ENCODE data around the gene CCDC92. TPM values are rescaled to one million over a fixed set of nuclear protein-coding genes. Genes with fewer than 3 reads are reported as not detected.

The CCDC92 gene
- total RNA-seq, 1 donor, result 8.2 TPM

DNA sequence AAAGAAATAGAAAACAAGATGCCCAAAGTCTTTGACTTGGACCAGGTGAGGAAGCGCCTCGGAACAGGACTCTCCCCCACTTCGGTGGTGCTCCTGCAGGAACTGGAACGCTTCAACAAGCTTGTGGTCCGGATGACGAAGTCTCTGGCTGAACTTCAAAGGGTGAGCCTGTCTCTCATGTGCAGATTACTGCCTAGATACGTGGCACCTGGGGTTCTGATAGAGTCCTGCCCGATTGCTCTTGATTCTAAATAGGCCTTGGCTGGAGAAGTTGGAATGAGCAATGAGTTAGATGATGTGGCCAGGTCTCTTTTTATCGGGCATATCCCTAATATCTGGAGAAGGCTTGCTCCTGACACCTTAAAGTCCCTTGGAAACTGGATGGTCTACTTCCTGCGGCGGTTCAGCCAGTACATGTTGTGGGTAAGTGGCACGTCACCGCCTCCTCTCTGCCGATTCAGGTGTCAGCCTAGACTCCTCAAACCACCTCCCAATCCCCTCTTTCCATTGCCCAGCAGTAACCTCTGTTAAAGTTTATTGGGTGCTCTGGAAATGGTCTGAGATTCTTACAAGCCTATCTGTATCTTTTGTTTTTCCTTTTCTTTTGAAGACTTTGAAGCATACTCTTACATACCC is 40.8 kb downstream of the CCDC92 start:
- no peak for DNase-seq (ENCODE audit: low read depth)
- no peak overlapping the region for H3K4me3 ChIP-seq (ENCODE audit: low read depth, low read length)
- TF ChIP-seq, protein P1, sequence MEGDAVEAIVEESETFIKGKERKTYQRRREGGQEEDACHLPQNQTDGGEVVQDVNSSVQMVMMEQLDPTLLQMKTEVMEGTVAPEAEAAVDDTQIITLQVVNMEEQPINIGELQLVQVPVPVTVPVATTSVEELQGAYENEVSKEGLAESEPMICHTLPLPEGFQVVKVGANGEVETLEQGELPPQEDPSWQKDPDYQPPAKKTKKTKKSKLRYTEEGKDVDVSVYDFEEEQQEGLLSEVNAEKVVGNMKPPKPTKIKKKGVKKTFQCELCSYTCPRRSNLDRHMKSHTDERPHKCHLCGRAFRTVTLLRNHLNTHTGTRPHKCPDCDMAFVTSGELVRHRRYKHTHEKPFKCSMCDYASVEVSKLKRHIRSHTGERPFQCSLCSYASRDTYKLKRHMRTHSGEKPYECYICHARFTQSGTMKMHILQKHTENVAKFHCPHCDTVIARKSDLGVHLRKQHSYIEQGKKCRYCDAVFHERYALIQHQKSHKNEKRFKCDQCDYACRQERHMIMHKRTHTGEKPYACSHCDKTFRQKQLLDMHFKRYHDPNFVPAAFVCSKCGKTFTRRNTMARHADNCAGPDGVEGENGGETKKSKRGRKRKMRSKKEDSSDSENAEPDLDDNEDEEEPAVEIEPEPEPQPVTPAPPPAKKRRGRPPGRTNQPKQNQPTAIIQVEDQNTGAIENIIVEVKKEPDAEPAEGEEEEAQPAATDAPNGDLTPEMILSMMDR (IDR thresholded peaks at IDR 0.05; ENCODE audit: insufficient read depth, low read depth, low read length), result no peak

DNA sequence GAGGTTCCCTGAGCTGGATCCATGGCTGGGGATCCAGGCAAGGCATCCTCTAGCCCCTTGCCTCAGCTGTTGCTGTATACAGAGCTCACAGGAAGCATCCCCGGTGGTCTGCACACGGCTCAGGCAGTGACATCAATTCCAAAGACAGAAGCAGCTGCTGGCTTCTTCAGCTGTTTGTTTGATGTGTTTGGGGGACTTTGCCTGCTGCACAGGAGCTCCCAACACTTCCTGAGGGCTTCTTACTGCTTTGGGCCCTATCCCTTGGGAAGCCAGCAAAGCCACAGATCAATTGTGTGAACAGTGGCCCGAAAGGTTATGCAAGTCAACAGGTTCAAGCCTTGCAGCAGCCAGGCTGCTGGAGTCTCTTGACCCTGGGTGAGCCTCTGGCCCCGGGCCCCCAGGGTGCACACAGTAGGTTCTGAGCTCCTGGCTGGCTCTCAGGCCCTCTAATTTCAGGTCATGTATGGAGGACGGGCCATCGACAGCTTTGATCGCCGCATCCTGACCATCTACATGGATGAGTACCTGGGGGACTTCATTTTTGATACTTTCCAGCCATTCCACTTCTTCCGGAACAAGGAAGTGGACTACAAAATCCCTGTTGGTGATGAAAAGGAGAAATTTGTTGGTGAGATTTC is 42.6 kb downstream of the CCDC92 start:
- H3K4me3 ChIP-seq (ENCODE audit: low read depth, low read length), result no peak overlapping the region
- TF ChIP-seq, protein P1 (IDR thresholded peaks at IDR 0.05; ENCODE audit: insufficient read depth, low read depth, low read length), result no peak
- no peak for DNase-seq (ENCODE audit: low read depth)

DNA sequence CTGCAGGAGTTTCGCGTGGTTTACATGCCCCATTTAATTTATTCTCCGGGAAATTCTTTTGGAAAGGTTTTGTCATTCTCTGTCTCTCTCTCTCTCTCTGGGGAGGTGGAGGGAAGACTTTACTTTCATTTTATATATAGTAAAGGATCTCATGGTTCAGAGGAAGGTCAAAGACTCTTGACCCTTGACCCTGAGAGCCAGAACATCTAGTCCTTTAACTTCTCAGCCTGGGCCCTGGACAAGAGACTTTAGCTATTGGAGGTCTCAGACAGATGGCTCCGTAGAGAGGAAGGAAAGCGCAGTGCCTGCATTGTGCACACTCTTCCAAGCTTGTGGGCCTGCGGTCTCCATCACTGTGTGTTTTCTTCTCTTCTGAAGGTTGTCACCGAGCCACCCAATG is 43.7 kb downstream of the CCDC92 start:
- TF ChIP-seq, protein P1 (IDR thresholded peaks at IDR 0.05; ENCODE audit: insufficient read depth, low read depth, low read length), result no peak
- no peak for DNase-seq (ENCODE audit: low read depth)
- no peak overlapping the region for H3K4me3 ChIP-seq (ENCODE audit: low read depth, low read length)

DNA sequence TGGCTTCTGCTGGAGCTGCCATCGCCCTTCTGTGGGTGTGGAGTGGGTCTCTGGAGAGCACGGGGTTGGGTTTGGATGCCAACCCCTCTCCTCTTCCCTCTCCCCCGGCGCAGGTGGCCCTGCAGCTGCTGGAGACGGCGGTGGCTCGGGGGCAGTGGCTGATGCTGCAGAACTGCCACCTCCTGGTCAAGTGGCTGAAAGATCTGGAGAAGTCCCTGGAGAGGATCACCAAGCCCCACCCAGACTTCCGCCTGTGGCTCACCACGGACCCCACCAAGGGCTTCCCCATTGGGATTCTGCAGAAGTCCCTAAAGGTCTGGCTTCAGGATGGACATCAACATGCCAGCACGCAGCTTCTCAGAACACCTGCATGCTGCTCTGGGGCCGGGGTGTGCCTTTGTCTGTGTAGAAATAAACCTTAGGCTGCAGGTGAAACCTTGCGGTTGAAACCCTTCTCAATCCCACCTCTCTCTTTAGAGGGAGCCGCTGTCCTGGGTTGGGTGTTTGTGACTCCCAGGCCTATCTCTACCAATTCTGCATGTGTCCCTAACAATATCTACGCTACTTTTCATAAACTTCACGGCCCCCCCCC is 44.3 kb downstream of the CCDC92 start:
- no peak overlapping the region for H3K4me3 ChIP-seq (ENCODE audit: low read depth, low read length)
- TF ChIP-seq, protein P1 (IDR thresholded peaks at IDR 0.05; ENCODE audit: insufficient read depth, low read depth, low read length), result no peak
- no peak for DNase-seq (ENCODE audit: low read depth)

DNA sequence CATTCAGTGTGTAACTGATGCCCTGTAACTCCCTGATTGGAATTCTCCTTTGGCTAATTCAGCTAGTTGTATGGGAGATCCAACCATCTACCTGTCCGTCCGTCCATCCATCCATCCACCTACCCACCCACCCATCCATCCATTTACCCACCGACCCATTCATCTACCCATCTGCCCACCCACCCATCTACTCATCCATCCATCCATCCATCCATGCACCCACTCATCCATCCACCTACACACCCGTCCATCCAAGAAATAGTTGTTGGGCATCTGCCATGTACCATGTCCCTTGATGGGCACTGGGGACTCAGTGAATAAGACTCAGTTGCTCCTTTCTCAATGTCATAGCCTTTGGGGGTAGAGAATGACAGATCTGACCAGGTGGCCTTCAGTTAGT is 48.1 kb downstream of the CCDC92 start:
- TF ChIP-seq, protein P1 (IDR thresholded peaks at IDR 0.05; ENCODE audit: insufficient read depth, low read depth, low read length), result no peak
- no peak for DNase-seq (ENCODE audit: low read depth)
- no peak overlapping the region for H3K4me3 ChIP-seq (ENCODE audit: low read depth, low read length)

DNA sequence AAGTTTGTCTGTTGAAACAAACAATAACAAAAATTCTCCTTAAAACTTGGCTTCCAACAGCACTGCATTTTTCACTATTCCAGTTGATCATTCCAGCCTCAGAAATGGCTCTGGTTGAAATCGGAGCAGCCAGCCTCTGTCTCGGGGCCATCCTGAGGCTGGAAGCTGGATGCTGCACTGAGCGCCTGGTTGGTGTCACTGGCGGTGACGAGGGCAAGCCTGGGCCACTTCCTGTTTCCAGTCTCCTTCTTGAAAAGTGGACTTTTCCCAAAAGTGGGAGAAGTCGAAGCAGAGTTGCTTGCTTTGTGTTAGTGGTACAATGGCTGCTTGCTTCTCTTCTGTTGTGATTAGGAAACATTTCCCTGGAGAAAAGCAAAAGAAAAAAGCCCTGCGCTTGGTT is 48.7 kb downstream of the CCDC92 start:
- no peak overlapping the region for H3K4me3 ChIP-seq (ENCODE audit: low read depth, low read length)
- TF ChIP-seq, protein P1 (IDR thresholded peaks at IDR 0.05; ENCODE audit: insufficient read depth, low read depth, low read length), result no peak
- no peak for DNase-seq (ENCODE audit: low read depth)
